Breast epithelium (tissue), 3 donors: ENCODE results near the gene CASP3.

Experiments used
- CTCF ChIP-seq, 3 donors: fragments of 450-650 bp; IDR thresholded peaks; one replicate each; pipeline ENCODE4 v1.5.1; 2016 to 2017; ENCODE audit warnings: antibody characterized with exemption in 3 of 3, mild to moderate bottlenecking in 3 of 3, moderate library complexity in 3 of 3
- POLR2A ChIP-seq: fragments of 450-650 bp; IDR thresholded peaks from one replicate; pipeline ENCODE4 v1.6.1; 2016; ENCODE audit warnings: antibody characterized with exemption, mild to moderate bottlenecking, moderate library complexity
- POLR2AphosphoS5 ChIP-seq, 3 donors: sonication (generic); formaldehyde crosslinking; IDR thresholded peaks; one replicate each; pipeline ENCODE4 v1.6.1; 2017; ENCODE audit warnings: antibody characterized with exemption in 3 of 3

- TF ChIP-seq POLR2A (peak; percentile 52), CTCF (IDR thresholded peaks at IDR 0.05) (peak in 1 of 3 donors; percentile 12), POLR2AphosphoS5 (IDR thresholded peaks at IDR 0.05) (peak; percentile 64 to 79 (median 67))
Measured at GRCh38 chr4:184649026-184649970, at the start of gene CASP3, which contains the start of gene PRIMPOL.
